Kidney epithelial cell (primary cell): ENCODE data around the gene CEP112. TPM values are rescaled to one million over a fixed set of nuclear protein-coding genes. Genes with fewer than 3 reads are reported as not detected.
A peak's percentile ranks its signal among the peaks of the same experiment; 100 is the strongest.

Experiments
- DNase-seq: peaks from one replicate; pipeline ENCODE4 v3.0.0-alpha.2; 2010; ENCODE audit warnings: low read depth
- H3K27me3 ChIP-seq: 2 replicates; pipeline ENCODE4 v1.6.0; 2011; ENCODE audit warnings: low read length; ENCODE audit not compliant: control insufficient read depth, insufficient read depth
- H3K36me3 ChIP-seq: 2 replicates; pipeline ENCODE4 v1.5.1; 2011; ENCODE audit warnings: low read length; ENCODE audit not compliant: control insufficient read depth, insufficient read depth
- H3K4me3 ChIP-seq: 2 replicates; pipeline ENCODE4 v1.5.1; 2011; ENCODE audit warnings: low read depth, mild to moderate bottlenecking, control low read depth, low read length
- CTCF ChIP-seq: IDR thresholded peaks from 2 replicates; pipeline ENCODE4 v1.5.1; 2011; ENCODE audit warnings: mild to moderate bottlenecking, moderate library complexity, low read length, control low read depth, inconsistent platforms; ENCODE audit not compliant: insufficient read depth, poor library complexity, severe bottlenecking
- total RNA-seq: library from RNA; depleted of rRNA; stranded (reverse); fragments of >200 nt; gene quantifications from 2 replicates; pipeline ENCODE4 v1.2.3, GENCODE V29; 2015

Gene CEP112
- total RNA-seq, 1 donor from 2014 or later = 6.5 TPM

GRCh38 chr17:66203274-66204015 is 11.5 kb upstream of the CEP112 start:
- TF ChIP-seq CTCF = no peak
- no peaks in the 10 kb centered on the region for H3K36me3 ChIP-seq
- H3K27me3 ChIP-seq = no peaks in the 10 kb centered on the region
- H3K4me3 ChIP-seq = no peak overlapping the region
- no peak for DNase-seq

- Histone ChIP-seq H3K27me3 (no peaks in the 10 kb centered on the region), H3K36me3 (no peaks in the 10 kb centered on the region), H3K4me3 (no peak overlapping the region)
- DNase-seq = peak; percentile 16
- TF ChIP-seq CTCF = peak; percentile 77
Measured at GRCh38 chr17:66200685-66201092, 8.8 kb upstream of the CEP112 start.

GRCh38 chr17:66198242-66198641 is 6.3 kb upstream of the CEP112 start:
- Histone ChIP-seq H3K36me3 (no peaks in the 10 kb centered on the region), H3K27me3 (no peaks in the 10 kb centered on the region), H3K4me3 (no peak overlapping the region)
- TF ChIP-seq CTCF = no peak
- DNase-seq = no peak

- TF ChIP-seq CTCF = no peak
- DNase-seq = no peak
- peak overlapping the region; percentile 70 for H3K4me3 ChIP-seq
- H3K27me3 ChIP-seq = no peaks in the 10 kb centered on the region
- no peaks in the 10 kb centered on the region for H3K36me3 ChIP-seq
Measured at GRCh38 chr17:66192378-66192687, 400 bp upstream of the CEP112 start.

GRCh38 chr17:66190738-66191592 is 968 bp downstream of the CEP112 start:
- no peak for DNase-seq
- no peaks in the 10 kb centered on the region for H3K36me3 ChIP-seq
- H3K27me3 ChIP-seq = no peaks in the 10 kb centered on the region
- H3K4me3 ChIP-seq = peak overlapping the region; percentile 70
- no peak for TF ChIP-seq CTCF

GRCh38 chr17:66187718-66188117 is 4.2 kb downstream of the CEP112 start:
- DNase-seq = no peak
- Histone ChIP-seq H3K4me3 (no peak overlapping the region), H3K27me3 (no peaks in the 10 kb centered on the region), H3K36me3 (no peaks in the 10 kb centered on the region)
- no peak for TF ChIP-seq CTCF
